ENCODE data around the gene CEPT1. TPM values are rescaled to one million over a fixed set of nuclear protein-coding genes. Genes with fewer than 3 reads are reported as not detected.
A peak's percentile ranks its signal among the peaks of the same experiment; 100 is the strongest.

Gene CEPT1
- total and polyA plus RNA-seq, 2 of the 13 experiments (the other 11 are each of a cell fraction or from before 2014, with no cell fraction given) = 35.7 to 48.2 TPM

DNA sequence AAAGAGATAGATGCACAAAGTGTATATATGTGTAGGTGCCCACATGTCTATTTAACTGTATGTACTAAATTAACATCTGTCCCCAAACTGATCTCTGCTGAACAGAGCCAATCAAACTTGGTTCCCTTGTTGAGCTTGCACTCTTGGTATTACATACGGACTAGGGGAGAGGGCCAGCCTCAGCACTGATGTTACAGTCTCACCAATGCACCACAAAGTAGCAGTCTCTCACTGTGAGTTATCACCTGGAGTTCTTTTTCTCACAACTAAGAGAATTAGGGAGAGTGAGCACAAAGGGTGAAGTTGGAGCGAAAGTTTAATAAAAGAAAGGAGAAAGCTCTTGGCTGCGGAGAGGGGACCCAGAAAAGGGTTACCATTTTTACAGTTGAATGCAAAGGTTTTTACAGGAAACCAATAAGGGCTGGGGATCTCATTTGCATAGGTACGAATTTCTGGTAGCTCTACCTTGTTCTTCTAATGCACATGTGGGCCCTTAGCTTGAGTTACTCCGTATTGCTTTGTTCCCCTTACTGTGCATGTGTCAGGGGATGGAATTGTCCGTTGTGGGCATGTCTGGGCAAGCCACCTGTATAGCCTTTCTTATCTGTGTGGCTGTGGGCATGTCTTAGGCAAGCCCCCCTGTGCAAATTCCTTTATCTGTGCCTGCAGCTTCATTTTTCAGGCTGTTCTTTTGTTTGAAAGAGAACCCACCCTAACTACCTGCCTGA, 74.2 kb downstream of the CEPT1 start:
- H3K4me1 ChIP-seq (ENCODE audit: insufficient read depth, low read length) = peaks cover 39% of the 10 kb centered on the region
- no peak overlapping the region for H3K27ac ChIP-seq (ENCODE audit: extremely low read length, insufficient read depth, low read length)
- H3K36me3 ChIP-seq (replicated peaks in 1 of 2; ENCODE audit: control insufficient read depth in 1 of 2, insufficient read depth in 2 of 2, low read length in 2 of 2) = no peaks in the 10 kb centered on the region
- H3K4me2 ChIP-seq (ENCODE audit: low read depth, low read length) = no peak overlapping the region
- H3K27me3 ChIP-seq (ENCODE audit: control insufficient read depth in 1 of 2, insufficient read depth in 2 of 2, low read length in 2 of 2) = no peaks in the 10 kb centered on the region
- H4K20me1 ChIP-seq (ENCODE audit: insufficient read depth, low read length) = no peaks in the 10 kb centered on the region
- WGBS (ENCODE audit: low lambda C conversion rate) = 89% methylated on average over 6 of the region's 6 CpGs
- no peaks in the 10 kb centered on the region for H3K9me3 ChIP-seq (ENCODE audit: low read length)
- no peaks in the 10 kb centered on the region for H3K79me2 ChIP-seq (ENCODE audit: insufficient read depth, low read length)
- H3K4me3 ChIP-seq (replicated peaks in 1 of 3; ENCODE audit: insufficient read depth in 1 of 3, low read depth in 2 of 3, low read length in 3 of 3) = no peak overlapping the region
- ChIA-PET POLR2A (no interaction called here), CTCF (ENCODE audit: low intra/inter-chr PET ratio, low total read pairs) (no interaction called here)
- no peak for TF ChIP-seq TBX2 (CRISPR knock-in tag; IDR thresholded peaks at IDR 0.05; ENCODE audit: borderline replicate concordance)
- TF ChIP-seq KMT2B (CRISPR knock-in tag; IDR thresholded peaks at IDR 0.05) = no peak
- TF ChIP-seq, protein P1, sequence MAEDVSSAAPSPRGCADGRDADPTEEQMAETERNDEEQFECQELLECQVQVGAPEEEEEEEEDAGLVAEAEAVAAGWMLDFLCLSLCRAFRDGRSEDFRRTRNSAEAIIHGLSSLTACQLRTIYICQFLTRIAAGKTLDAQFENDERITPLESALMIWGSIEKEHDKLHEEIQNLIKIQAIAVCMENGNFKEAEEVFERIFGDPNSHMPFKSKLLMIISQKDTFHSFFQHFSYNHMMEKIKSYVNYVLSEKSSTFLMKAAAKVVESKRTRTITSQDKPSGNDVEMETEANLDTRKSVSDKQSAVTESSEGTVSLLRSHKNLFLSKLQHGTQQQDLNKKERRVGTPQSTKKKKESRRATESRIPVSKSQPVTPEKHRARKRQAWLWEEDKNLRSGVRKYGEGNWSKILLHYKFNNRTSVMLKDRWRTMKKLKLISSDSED (CRISPR knock-in tag; IDR thresholded peaks at IDR 0.05) = no peak
- peak; percentile 99 for TF ChIP-seq TP53 (CRISPR knock-in tag; conservative IDR thresholded peaks at IDR 0.05)
- DNase-seq (ENCODE audit: low spot score) (no peak), FAIRE-seq (no peak), ATAC-seq (no peak)
- in situ Hi-C loops (cut with HindIII; ENCODE audit: extremely low pct_ligation_motif_present, low pct_unique_long_range_greater_than_20kb) = no loop called here
- TSS peak; percentile 57 for BruUV-seq (replicated peaks)
- no peak overlapping the region for H3K9ac ChIP-seq (ENCODE audit: insufficient read depth, low read depth, low read length)
- H2AFZ ChIP-seq (ENCODE audit: low read length) = no peak overlapping the region
- intact Hi-C loops (cut with micrococcal nuclease; ENCODE audit: unreplicated experiment) = no loop called here

DNA sequence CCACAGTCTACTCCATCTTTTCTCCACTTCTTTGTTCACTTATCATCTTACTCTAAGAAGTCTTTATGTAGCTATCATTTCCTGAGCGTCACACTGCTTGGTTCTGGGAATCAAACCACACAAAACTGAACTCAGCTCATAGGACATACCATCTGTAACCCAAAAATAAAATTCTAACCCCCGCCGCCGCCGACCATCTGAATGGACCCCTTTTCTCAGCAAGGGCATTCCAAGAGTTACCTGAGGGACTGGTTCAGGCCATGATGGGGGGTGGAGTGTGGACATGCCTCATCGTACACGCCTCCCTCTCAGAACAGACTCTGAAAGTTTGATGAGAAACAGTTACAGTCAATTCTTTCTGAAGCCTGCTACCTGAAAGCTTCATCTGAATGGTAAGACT, 74.9 kb downstream of the CEPT1 start:
- H2AFZ ChIP-seq (ENCODE audit: low read length) = no peak overlapping the region
- intact Hi-C loops (cut with micrococcal nuclease; ENCODE audit: unreplicated experiment) = no loop called here
- no peak for DNase-seq (ENCODE audit: low spot score)
- BruUV-seq (replicated peaks) = no TSS peak
- no peak overlapping the region for H3K4me2 ChIP-seq (ENCODE audit: low read depth, low read length)
- no peak overlapping the region for H3K27ac ChIP-seq (ENCODE audit: extremely low read length, insufficient read depth, low read length)
- FAIRE-seq = no peak
- ChIA-PET POLR2A (no interaction called here), CTCF (ENCODE audit: low intra/inter-chr PET ratio, low total read pairs) (no interaction called here)
- WGBS (ENCODE audit: low lambda C conversion rate) = 98% methylated on average over 7 of the region's 7 CpGs
- peaks cover 39% of the 10 kb centered on the region for H3K4me1 ChIP-seq (ENCODE audit: insufficient read depth, low read length)
- no peaks in the 10 kb centered on the region for H4K20me1 ChIP-seq (ENCODE audit: insufficient read depth, low read length)
- no peak overlapping the region for H3K9ac ChIP-seq (ENCODE audit: insufficient read depth, low read depth, low read length)
- H3K4me3 ChIP-seq (replicated peaks in 1 of 3; ENCODE audit: insufficient read depth in 1 of 3, low read depth in 2 of 3, low read length in 3 of 3) = no peak overlapping the region
- in situ Hi-C loops (cut with HindIII; ENCODE audit: extremely low pct_ligation_motif_present, low pct_unique_long_range_greater_than_20kb) = no loop called here
- no peaks in the 10 kb centered on the region for H3K79me2 ChIP-seq (ENCODE audit: insufficient read depth, low read length)
- no peaks in the 10 kb centered on the region; a peak in 1 of 5 replicates for H3K27me3 ChIP-seq (ENCODE audit: control insufficient read depth in 1 of 2, insufficient read depth in 2 of 2, low read length in 2 of 2)
- no peaks in the 10 kb centered on the region for H3K9me3 ChIP-seq (ENCODE audit: low read length)
- H3K36me3 ChIP-seq (replicated peaks in 1 of 2; ENCODE audit: control insufficient read depth in 1 of 2, insufficient read depth in 2 of 2, low read length in 2 of 2) = no peaks in the 10 kb centered on the region
- ATAC-seq = no peak
- no peak for TF ChIP-seq MATR3 (CRISPR knock-in tag; IDR thresholded peaks at IDR 0.05)
- no peak for TF ChIP-seq ELF4 (CRISPR knock-in tag; IDR thresholded peaks at IDR 0.05; ENCODE audit: borderline replicate concordance)
- no peak for TF ChIP-seq ZNF333 (CRISPR knock-in tag; IDR thresholded peaks at IDR 0.05; ENCODE audit: borderline replicate concordance)
- TF ChIP-seq FIP1L1 (IDR thresholded peaks at IDR 0.05; ENCODE audit: borderline replicate concordance, insufficient read depth, low read depth, low read length) = no peak
- no peak for TF ChIP-seq ZNF839 (CRISPR knock-in tag; IDR thresholded peaks at IDR 0.05; ENCODE audit: borderline replicate concordance)
- no peak for TF ChIP-seq ZNF556 (CRISPR knock-in tag; IDR thresholded peaks at IDR 0.05; ENCODE audit: borderline replicate concordance)
- no peak for TF ChIP-seq GATAD1 (CRISPR knock-in tag; IDR thresholded peaks at IDR 0.05)
- TF ChIP-seq ZNF17 (CRISPR knock-in tag; IDR thresholded peaks at IDR 0.05) = no peak
- TF ChIP-seq ZFX (CRISPR knock-in tag; IDR thresholded peaks at IDR 0.05; ENCODE audit: low read depth) = no peak
- no peak for TF ChIP-seq NAIF1 (CRISPR knock-in tag; IDR thresholded peaks at IDR 0.05; ENCODE audit: borderline replicate concordance)
- no peak for TF ChIP-seq ZNF256 (CRISPR knock-in tag; conservative IDR thresholded peaks at IDR 0.05)
- TF ChIP-seq ZNF749 (CRISPR knock-in tag; IDR thresholded peaks at IDR 0.05; ENCODE audit: borderline replicate concordance) = no peak
- TF ChIP-seq REPIN1 (CRISPR knock-in tag; IDR thresholded peaks at IDR 0.05; ENCODE audit: borderline replicate concordance, low read depth) = no peak

Measured in HepG2 (cell line).